HepG2 (cell line): ENCODE measurements around the gene TM9SF3. TPM values are rescaled to one million over a fixed set of nuclear protein-coding genes. Genes with fewer than 3 reads are reported as not detected.

ENCODE experiments used
- FOXA1 ChIP-seq, 2 experiments: fragments of 450-650 bp in 1 of 2; sonication (generic) in 1 of 2; formaldehyde crosslinking in 1 of 2; IDR thresholded peaks; 2 replicates each; pipeline versions ENCODE4 v1.4.0 to v1.6.1; 2016 to 2020; ENCODE audit warnings: missing genetic modification reagents in 1 of 2
- HNRNPLL ChIP-seq: fragments of 200-400 bp; formaldehyde crosslinking; IDR thresholded peaks from 2 replicates; pipeline ENCODE4 v1.6.1; 2017; ENCODE audit warnings: mild to moderate bottlenecking, low read depth, low read length; ENCODE audit not compliant: poor library complexity, severe bottlenecking
- SNAI1 ChIP-seq: sonication (generic); formaldehyde crosslinking; IDR thresholded peaks from 2 replicates; pipeline ENCODE4 v1.5.0; 2020; ENCODE audit warnings: mild to moderate bottlenecking, missing genetic modification reagents, borderline replicate concordance
- ZBTB33 ChIP-seq: sonication (generic); formaldehyde crosslinking; IDR thresholded peaks from 2 replicates; pipeline ENCODE4 v1.4.0; 2020; ENCODE audit warnings: missing genetic modification reagents
- ZC3H4 ChIP-seq: sonication (generic); formaldehyde crosslinking; IDR thresholded peaks from 2 replicates; pipeline ENCODE4 v1.4.0; 2020; ENCODE audit warnings: missing genetic modification reagents, borderline replicate concordance
- ZFP90 ChIP-seq: sonication (generic); formaldehyde crosslinking; IDR thresholded peaks from 2 replicates; pipeline ENCODE4 v1.8.0; 2022; ENCODE audit warnings: missing genetic modification reagents, mild to moderate bottlenecking, inconsistent platforms, borderline replicate concordance
- ZNF546 ChIP-seq: sonication (generic); formaldehyde crosslinking; conservative IDR thresholded peaks from 2 replicates; pipeline ENCODE4 v1.8.1; 2023; ENCODE audit warnings: mild to moderate bottlenecking, missing genetic modification reagents
- polyA plus RNA-seq, 8 experiments: library from polyadenylated mRNA; depleted of rRNA in 3 of 8; stranded (reverse) in 7 of 8; unstranded in 1 of 8; fragments of >200 nt; fragmentation: Illumina TruSeq in 4 of 8; extraction: Trizol in 4 of 8; gene quantifications; 2 replicates each; pipeline versions ENCODE4 v1.2.1 to v1.2.3, GENCODE V29; 2011 to 2016; ENCODE audit warnings: low read depth in 4 of 8, missing spikeins in 1 of 8, mixed read lengths in 1 of 8; ENCODE audit not compliant: insufficient read depth in 1 of 8
- total RNA-seq, 5 experiments: library from RNA; depleted of rRNA; stranded (reverse); fragments of >200 nt; fragmentation: Illumina TruSeq; extraction: Trizol; gene quantifications; 2 replicates each; pipeline ENCODE4 v1.2.3, GENCODE V29; 2016; ENCODE audit warnings: low read depth in 1 of 5
- TF ChIP-seq, protein P1 (sequence below): sonication (generic); formaldehyde crosslinking; IDR thresholded peaks from 2 replicates; pipeline ENCODE4 v1.5.0; 2020; ENCODE audit warnings: mild to moderate bottlenecking, missing genetic modification reagents

The TM9SF3 gene
- total and polyA plus RNA-seq, 2 of the 13 experiments (the other 11 are each of a cell fraction or from before 2014, with no cell fraction given), result 43.8 to 120 TPM

GRCh38 chr10:96612055-96612830 is 25.4 kb upstream of the TM9SF3 start (continued):
- no peak for TF ChIP-seq SNAI1 (CRISPR knock-in tag)
- TF ChIP-seq ZC3H4 (CRISPR knock-in tag), result no peak
- TF ChIP-seq FOXA1 (IDR thresholded peaks at IDR 0.05), result no peak
- TF ChIP-seq FOXA1 (CRISPR knock-in tag; IDR thresholded peaks at IDR 0.05), result peak; percentile 41; the same call in 1 of the 2 replicates
- TF ChIP-seq ZNF546 (CRISPR knock-in tag), result no peak
- no peak for TF ChIP-seq HNRNPLL
- TF ChIP-seq ZFP90 (CRISPR knock-in tag), result no peak
- peak; percentile 34; the same call in 1 of the 2 replicates for TF ChIP-seq ZBTB33 (CRISPR knock-in tag)
- TF ChIP-seq, protein P1, sequence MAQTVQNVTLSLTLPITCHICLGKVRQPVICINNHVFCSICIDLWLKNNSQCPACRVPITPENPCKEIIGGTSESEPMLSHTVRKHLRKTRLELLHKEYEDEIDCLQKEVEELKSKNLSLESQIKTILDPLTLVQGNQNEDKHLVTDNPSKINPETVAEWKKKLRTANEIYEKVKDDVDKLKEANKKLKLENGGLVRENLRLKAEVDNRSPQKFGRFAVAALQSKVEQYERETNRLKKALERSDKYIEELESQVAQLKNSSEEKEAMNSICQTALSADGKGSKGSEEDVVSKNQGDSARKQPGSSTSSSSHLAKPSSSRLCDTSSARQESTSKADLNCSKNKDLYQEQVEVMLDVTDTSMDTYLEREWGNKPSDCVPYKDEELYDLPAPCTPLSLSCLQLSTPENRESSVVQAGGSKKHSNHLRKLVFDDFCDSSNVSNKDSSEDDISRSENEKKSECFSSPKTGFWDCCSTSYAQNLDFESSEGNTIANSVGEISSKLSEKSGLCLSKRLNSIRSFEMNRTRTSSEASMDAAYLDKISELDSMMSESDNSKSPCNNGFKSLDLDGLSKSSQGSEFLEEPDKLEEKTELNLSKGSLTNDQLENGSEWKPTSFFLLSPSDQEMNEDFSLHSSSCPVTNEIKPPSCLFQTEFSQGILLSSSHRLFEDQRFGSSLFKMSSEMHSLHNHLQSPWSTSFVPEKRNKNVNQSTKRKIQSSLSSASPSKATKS (CRISPR knock-in tag), result no peak
